ENCODE measurements around the gene C12orf56. TPM values are rescaled to one million over a fixed set of nuclear protein-coding genes. Genes with fewer than 3 reads are reported as not detected.
"Not testable (repeated sequence)": the region's sequence is repeated elsewhere in the genome, so short reads cannot be mapped to it uniquely, and the experiment has no call there.

The C12orf56 gene
- total and polyA plus RNA-seq, 8 donors: 0.08 to 0.31 (median 0.20) TPM; not detected in 3

- no peak for TF ChIP-seq CTCF (IDR thresholded peaks at IDR 0.05)
- Histone ChIP-seq H3K36me3 (no peaks in the 10 kb centered on the region), H3K27ac (no peak overlapping the region), H3K4me3 (no peak overlapping the region), H3K27me3 (no peaks in the 10 kb centered on the region), H3K4me1 (no peaks in the 10 kb centered on the region), H3K9me3 (no peaks in the 10 kb centered on the region)
- ATAC-seq: no peak
- intact Hi-C loops (cut with DNase I): no loop called here
- DNase-seq: no peak
Observed at GRCh38 chr12:64323476-64324225, 66.9 kb downstream of the C12orf56 start.

GRCh38 chr12:64323006-64323405 lies 67.6 kb downstream of the C12orf56 start:
- ATAC-seq (no peak), DNase-seq (no peak)
- intact Hi-C loops (cut with DNase I): no loop called here

DNA sequence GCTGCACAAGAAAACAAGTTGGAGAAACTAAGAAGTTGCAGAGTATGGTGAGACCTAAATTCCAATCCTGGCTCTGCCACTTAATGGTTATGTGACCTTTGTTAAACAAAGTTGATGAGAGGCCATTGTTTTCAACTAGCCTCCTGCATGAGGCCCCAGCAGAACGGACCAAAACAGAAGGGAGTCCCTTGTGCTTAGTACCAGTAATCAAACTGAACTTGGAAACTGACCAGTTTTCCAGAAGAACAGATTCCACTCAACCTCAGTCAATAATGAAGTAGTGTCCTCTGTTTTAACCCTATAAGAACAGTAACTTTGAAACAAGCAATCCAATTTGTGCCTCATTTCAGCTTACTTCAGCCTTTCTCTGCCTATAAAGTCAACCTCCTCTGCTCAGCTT lies 69.9 kb downstream of the C12orf56 start:
- Histone ChIP-seq H3K9me3 (no peaks in the 10 kb centered on the region), H3K27ac (no peak overlapping the region), H3K27me3 (no peaks in the 10 kb centered on the region), H3K4me3 (no peak overlapping the region), H3K36me3 (no peaks in the 10 kb centered on the region), H3K4me1 (no peaks in the 10 kb centered on the region)
- DNase-seq (no peak), ATAC-seq (no peak)
- no peak for TF ChIP-seq CTCF (IDR thresholded peaks at IDR 0.05)
- intact Hi-C loops (cut with DNase I): no loop called here

More at GRCh38 chr12:64323006-64323405, 67.6 kb downstream of the C12orf56 start:
- H3K27ac ChIP-seq: no peak overlapping the region
- H3K27me3 ChIP-seq: no peaks in the 10 kb centered on the region
- H3K36me3 ChIP-seq: no peaks in the 10 kb centered on the region
- no peak overlapping the region for H3K4me3 ChIP-seq
- TF ChIP-seq CTCF (IDR thresholded peaks at IDR 0.05): no peak
- H3K9me3 ChIP-seq: no peaks in the 10 kb centered on the region
- no peaks in the 10 kb centered on the region for H3K4me1 ChIP-seq

GRCh38 chr12:64319540-64320225 lies 70.9 kb downstream of the C12orf56 start:
- H3K4me1 ChIP-seq; H3K27me3 ChIP-seq; H3K4me3 ChIP-seq; H3K27ac ChIP-seq; ATAC-seq; H3K36me3 ChIP-seq; H3K9me3 ChIP-seq; intact Hi-C loops (cut with DNase I): not testable (repeated sequence)
- DNase-seq: peak in 1 of 4 donors; percentile 61

DNA sequence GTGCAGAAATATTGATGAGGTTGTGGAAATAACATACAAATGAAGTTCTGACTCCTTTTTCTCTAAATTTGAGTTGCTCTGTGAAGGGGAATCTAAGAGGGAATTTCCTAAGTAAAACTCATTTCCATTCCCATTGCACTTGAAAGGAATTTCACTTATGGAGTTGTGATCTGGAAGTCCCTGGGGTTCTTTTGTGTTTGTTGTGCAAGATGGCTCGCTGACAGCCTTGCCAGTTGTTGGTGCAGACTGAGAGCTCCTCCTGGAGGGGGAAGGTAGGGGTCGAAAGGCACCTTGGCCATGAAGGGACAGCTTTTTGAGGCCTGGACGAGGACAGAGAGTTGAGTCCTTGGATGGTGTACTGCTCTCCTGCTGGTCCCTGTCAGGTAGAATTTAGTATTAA lies 72.0 kb downstream of the C12orf56 start:
- no peak for TF ChIP-seq CTCF (IDR thresholded peaks at IDR 0.05)
- Histone ChIP-seq H3K4me3 (no peak overlapping the region), H3K4me1 (no peaks in the 10 kb centered on the region), H3K27ac (no peak overlapping the region), H3K36me3 (no peaks in the 10 kb centered on the region), H3K27me3 (no peaks in the 10 kb centered on the region), H3K9me3 (no peaks in the 10 kb centered on the region)
- ATAC-seq (no peak), DNase-seq (peak in 2 of 4 donors; percentile 0 to 2)
- intact Hi-C loops (cut with DNase I): no loop called here

Data from left lung (tissue), 10 donors.